ENCODE measurements around the gene HOXB7. TPM values are rescaled to one million over a fixed set of nuclear protein-coding genes. Genes with fewer than 3 reads are reported as not detected.

Gene HOXB7
- total RNA-seq, 1 experiment from 2014 or later: not detected

DNA sequence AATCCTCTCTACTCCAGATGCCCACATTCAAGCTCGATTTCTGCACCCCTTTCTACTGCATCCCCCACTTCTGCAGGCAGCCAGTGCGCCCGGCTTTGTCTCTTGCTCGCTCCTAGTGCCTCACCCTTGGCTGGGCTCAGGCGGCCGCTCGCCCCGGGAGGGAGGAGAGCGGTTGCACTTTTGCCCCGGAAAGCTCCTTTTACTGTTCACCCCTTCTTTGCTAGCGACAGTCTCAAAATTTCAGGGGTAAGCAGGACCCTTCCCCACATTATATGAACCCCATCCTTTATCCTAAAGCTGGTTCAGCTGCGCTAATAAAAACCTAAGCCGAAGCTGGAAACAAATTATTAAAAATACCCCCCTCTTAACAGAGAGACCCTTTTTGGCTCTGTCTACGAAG lies 18.2 kb downstream of the HOXB7 start:
- H3K27ac ChIP-seq (ENCODE audit: insufficient read length, low read depth, low read length): no peak overlapping the region
- no peaks in the 10 kb centered on the region for H3K9me3 ChIP-seq (ENCODE audit: control insufficient read depth, low read depth, low read length)
- DNase-seq: no peak
- no peaks in the 10 kb centered on the region for H3K4me1 ChIP-seq (ENCODE audit: insufficient read depth, low read length)
- H3K27me3 ChIP-seq (ENCODE audit: insufficient read depth, low read length): peaks cover 99% of the 10 kb centered on the region
- H3T11ph ChIP-seq (ENCODE audit: low read length): no peak overlapping the region
- no peak overlapping the region for H2BK15ac ChIP-seq (ENCODE audit: low read depth, low read length)
- H4K91ac ChIP-seq (ENCODE audit: insufficient read length, low read depth, low read length): no peak overlapping the region
- Mint-ChIP-seq H3K27me3 (ENCODE audit: low read depth) (peaks cover 100% of the 10 kb centered on the region), H3K27ac (no peak overlapping the region), H3K4me3 (no peak overlapping the region), H3K36me3 (ENCODE audit: insufficient read depth in 1 of 3, low read depth in 3 of 3) (no peaks in the 10 kb centered on the region), H3K9me3 (peaks cover 5 to 15% of the 10 kb centered on the region in 2 experiments; a peak in 2 of 5 replicates), H3K4me1 (peaks cover 4 to 29% of the 10 kb centered on the region in 2 experiments)
- H2BK120ac ChIP-seq (ENCODE audit: low read depth, low read length, poor library complexity, severe bottlenecking): no peak overlapping the region
- TF ChIP-seq, protein P1, sequence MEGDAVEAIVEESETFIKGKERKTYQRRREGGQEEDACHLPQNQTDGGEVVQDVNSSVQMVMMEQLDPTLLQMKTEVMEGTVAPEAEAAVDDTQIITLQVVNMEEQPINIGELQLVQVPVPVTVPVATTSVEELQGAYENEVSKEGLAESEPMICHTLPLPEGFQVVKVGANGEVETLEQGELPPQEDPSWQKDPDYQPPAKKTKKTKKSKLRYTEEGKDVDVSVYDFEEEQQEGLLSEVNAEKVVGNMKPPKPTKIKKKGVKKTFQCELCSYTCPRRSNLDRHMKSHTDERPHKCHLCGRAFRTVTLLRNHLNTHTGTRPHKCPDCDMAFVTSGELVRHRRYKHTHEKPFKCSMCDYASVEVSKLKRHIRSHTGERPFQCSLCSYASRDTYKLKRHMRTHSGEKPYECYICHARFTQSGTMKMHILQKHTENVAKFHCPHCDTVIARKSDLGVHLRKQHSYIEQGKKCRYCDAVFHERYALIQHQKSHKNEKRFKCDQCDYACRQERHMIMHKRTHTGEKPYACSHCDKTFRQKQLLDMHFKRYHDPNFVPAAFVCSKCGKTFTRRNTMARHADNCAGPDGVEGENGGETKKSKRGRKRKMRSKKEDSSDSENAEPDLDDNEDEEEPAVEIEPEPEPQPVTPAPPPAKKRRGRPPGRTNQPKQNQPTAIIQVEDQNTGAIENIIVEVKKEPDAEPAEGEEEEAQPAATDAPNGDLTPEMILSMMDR (conservative IDR thresholded peaks at IDR 0.05): no peak
- H2BK5ac ChIP-seq (ENCODE audit: insufficient read length, low read length): no peak overlapping the region
- H3K4me2 ChIP-seq (ENCODE audit: insufficient read depth, insufficient read length, low read length): no peak overlapping the region
- H3K18ac ChIP-seq (ENCODE audit: insufficient read length, low read depth, low read length): no peak overlapping the region
- H3K23me2 ChIP-seq (ENCODE audit: insufficient read length, low read depth, low read length, poor library complexity, severe bottlenecking): no peaks in the 10 kb centered on the region
- no CpG with 5 or more reads among the region's 14 CpGs for WGBS (ENCODE audit: extremely low coverage, insufficient read length, low lambda C conversion rate)
- no peak overlapping the region for H3K9ac ChIP-seq (ENCODE audit: extremely low read depth, insufficient read length, low read length)
- H2BK20ac ChIP-seq (ENCODE audit: low read depth, low read length, poor library complexity, severe bottlenecking): no peak overlapping the region
- H3K56ac ChIP-seq (ENCODE audit: insufficient read length, low read depth, low read length): no peak overlapping the region
- no peak overlapping the region for H2AK5ac ChIP-seq (ENCODE audit: insufficient read length, low read length)
- H3K79me1 ChIP-seq (ENCODE audit: insufficient read depth, low read depth, low read length, poor library complexity, severe bottlenecking): no peaks in the 10 kb centered on the region
- H4K20me1 ChIP-seq (ENCODE audit: control insufficient read depth, insufficient read depth, insufficient read length): no peaks in the 10 kb centered on the region
- H2BK12ac ChIP-seq (ENCODE audit: insufficient read length, low read depth, low read length): no peak overlapping the region
- H4K5ac ChIP-seq (ENCODE audit: insufficient read length, low read depth, low read length): no peak overlapping the region
- H3K23ac ChIP-seq (ENCODE audit: insufficient read length, low read depth, low read length): no peak overlapping the region
- no peaks in the 10 kb centered on the region for H3K79me2 ChIP-seq (ENCODE audit: insufficient read depth, low read length)
- H2AFZ ChIP-seq (ENCODE audit: low read length): no peak overlapping the region
- H4K8ac ChIP-seq (replicated peaks; ENCODE audit: insufficient read length, low read depth, low read length): no peak overlapping the region
- no peak overlapping the region for H3K4ac ChIP-seq (ENCODE audit: low read depth, low read length)
- H3K14ac ChIP-seq (ENCODE audit: insufficient read depth, low read length): no peak overlapping the region

Data from H9 (cell line).